Astrocyte (in vitro differentiated cells and primary cell): ENCODE results near the gene ENPP7.

ENCODE experiments used
- EZH2 ChIP-seq: IDR thresholded peaks from 2 replicates; pipeline ENCODE4 v1.6.1; 2012; ENCODE audit warnings: mild to moderate bottlenecking, low read length, inconsistent platforms; ENCODE audit not compliant: insufficient read depth
- TF ChIP-seq, protein P1 (sequence below): IDR thresholded peaks from 2 replicates; pipeline ENCODE4 v1.5.1; 2011; ENCODE audit warnings: low read depth, mild to moderate bottlenecking, inconsistent platforms, low read length, moderate library complexity; ENCODE audit not compliant: insufficient read depth

DNA sequence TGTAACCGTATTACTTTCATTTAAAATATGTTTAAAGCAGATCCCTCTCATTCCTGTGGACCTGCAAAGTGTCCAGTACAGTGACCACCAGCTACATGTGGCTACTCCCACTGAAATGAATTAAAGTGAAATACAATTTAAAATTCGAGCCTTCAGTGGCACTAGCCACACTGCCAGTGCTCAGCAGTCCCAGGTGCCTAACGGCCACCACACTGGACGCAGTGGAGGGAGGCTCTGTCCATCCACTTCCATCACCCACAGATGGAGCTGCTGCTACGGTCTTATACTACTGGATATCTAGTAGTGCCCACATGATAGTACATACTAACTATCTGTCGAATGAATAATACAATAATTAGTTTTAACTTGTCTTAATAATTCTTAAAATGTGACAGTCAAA, 44.9 kb downstream of the ENPP7 start:
- no peak for TF ChIP-seq EZH2
- TF ChIP-seq, protein P1, sequence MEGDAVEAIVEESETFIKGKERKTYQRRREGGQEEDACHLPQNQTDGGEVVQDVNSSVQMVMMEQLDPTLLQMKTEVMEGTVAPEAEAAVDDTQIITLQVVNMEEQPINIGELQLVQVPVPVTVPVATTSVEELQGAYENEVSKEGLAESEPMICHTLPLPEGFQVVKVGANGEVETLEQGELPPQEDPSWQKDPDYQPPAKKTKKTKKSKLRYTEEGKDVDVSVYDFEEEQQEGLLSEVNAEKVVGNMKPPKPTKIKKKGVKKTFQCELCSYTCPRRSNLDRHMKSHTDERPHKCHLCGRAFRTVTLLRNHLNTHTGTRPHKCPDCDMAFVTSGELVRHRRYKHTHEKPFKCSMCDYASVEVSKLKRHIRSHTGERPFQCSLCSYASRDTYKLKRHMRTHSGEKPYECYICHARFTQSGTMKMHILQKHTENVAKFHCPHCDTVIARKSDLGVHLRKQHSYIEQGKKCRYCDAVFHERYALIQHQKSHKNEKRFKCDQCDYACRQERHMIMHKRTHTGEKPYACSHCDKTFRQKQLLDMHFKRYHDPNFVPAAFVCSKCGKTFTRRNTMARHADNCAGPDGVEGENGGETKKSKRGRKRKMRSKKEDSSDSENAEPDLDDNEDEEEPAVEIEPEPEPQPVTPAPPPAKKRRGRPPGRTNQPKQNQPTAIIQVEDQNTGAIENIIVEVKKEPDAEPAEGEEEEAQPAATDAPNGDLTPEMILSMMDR, result no peak
